Activated CD8-positive, alpha-beta memory T cell treated with anti-CD3 and anti-CD28 coated beads, Interleukin-2, amount 50 U/mL, for 4 hours (primary cell): Measurements from ENCODE around the gene PTPN7.

Experiments
- DNase-seq: peaks from one replicate; pipeline ENCODE4 v3.0.0-alpha.2; 2020

PTPN7 gene

GRCh38 chr1:202165267-202165941, 5.0 kb upstream of the PTPN7 start:
- DNase-seq: peak; percentile 51

- DNase-seq: peak; percentile 69
These were observed 4.1 kb upstream of the PTPN7 start for GRCh38 chr1:202164271-202165037.

GRCh38 chr1:202163281-202164270, 3.2 kb upstream of the PTPN7 start:
- DNase-seq: no peak

- no peak for DNase-seq
These were observed 2.2 kb upstream of the PTPN7 start for GRCh38 chr1:202162418-202163280.

- peak; percentile 57 for DNase-seq
These were observed 1.6 kb upstream of the PTPN7 start for GRCh38 chr1:202162047-202162417.

GRCh38 chr1:202161151-202162046, 997 bp upstream of the PTPN7 start:
- no peak for DNase-seq

- peak; percentile 54 for DNase-seq
These were observed 649 bp downstream of the PTPN7 start for GRCh38 chr1:202159534-202160371.

- DNase-seq: no peak
These were observed 1.4 kb downstream of the PTPN7 start for GRCh38 chr1:202158810-202159533.

- no peak for DNase-seq
These were observed 2.5 kb downstream of the PTPN7 start for GRCh38 chr1:202157945-202158344.

- DNase-seq: no peak
These were observed 3.8 kb downstream of the PTPN7 start for GRCh38 chr1:202156590-202156989.

GRCh38 chr1:202155478-202156021, 4.9 kb downstream of the PTPN7 start:
- DNase-seq: no peak

GRCh38 chr1:202154766-202155477, 5.5 kb downstream of the PTPN7 start:
- DNase-seq: peak; percentile 51

- no peak for DNase-seq
These were observed 6.1 kb downstream of the PTPN7 start for GRCh38 chr1:202154148-202154765.

- DNase-seq: no peak
These were observed 7.1 kb downstream of the PTPN7 start for GRCh38 chr1:202153284-202153683.

- DNase-seq: no peak
These were observed 8.0 kb downstream of the PTPN7 start for GRCh38 chr1:202152399-202152798.

GRCh38 chr1:202151045-202151444, 9.4 kb downstream of the PTPN7 start:
- DNase-seq: no peak

- DNase-seq: no peak
These were observed 9.8 kb downstream of the PTPN7 start for GRCh38 chr1:202150602-202151001.

GRCh38 chr1:202150187-202150586, 10.2 kb downstream of the PTPN7 start:
- no peak for DNase-seq
